Natural killer cell (primary cell): ENCODE measurements around the gene LY6G5C. TPM values are rescaled to one million over a fixed set of nuclear protein-coding genes. Genes with fewer than 3 reads are reported as not detected.

Experiments
- ATAC-seq, 3 donors: fragments of 150-1000 bp in 2 of 3; fragments of 200-7000 bp in 1 of 3; cut with Tn5 transposase; 1 replicate in 1 of 3; 2 replicates in 2 of 3; pipeline ENCODE4 v1.10.0; 2021; ENCODE audit warnings: mild to moderate bottlenecking in 2 of 3, moderate library complexity in 2 of 3
- DNase-seq, 2 donors: peaks; one replicate each; pipeline versions ENCODE4 v3.0.0 to v3.0.0-alpha.2; 2013 to 2021; ENCODE audit warnings: mixed read lengths in 1 of 2
- H3K27ac ChIP-seq: one replicate; pipeline ENCODE4 v1.5.1; 2013; ENCODE audit warnings: mild to moderate bottlenecking, low read length
- H3K27me3 ChIP-seq: one replicate; pipeline ENCODE4 v1.6.1; 2013; ENCODE audit warnings: low read length; ENCODE audit not compliant: control insufficient read depth, insufficient read depth
- H3K36me3 ChIP-seq: one replicate; pipeline ENCODE4 v1.6.1; 2013; ENCODE audit warnings: low read length; ENCODE audit not compliant: control insufficient read depth, insufficient read depth
- H3K4me1 ChIP-seq: one replicate; pipeline ENCODE4 v1.6.1; 2013; ENCODE audit warnings: low read length; ENCODE audit not compliant: control insufficient read depth, insufficient read depth
- H3K4me3 ChIP-seq: one replicate; pipeline ENCODE4 v1.5.1; 2013; ENCODE audit warnings: low read length
- H3K9me3 ChIP-seq: one replicate; pipeline ENCODE4 v1.6.1; 2013; ENCODE audit warnings: low read length; ENCODE audit not compliant: control insufficient read depth, insufficient read depth
- H3K27ac Mint-ChIP-seq, 2 donors: one replicate each; pipeline ENCODE4 v1.8.0; 2022; ENCODE audit warnings: mild to moderate bottlenecking in 2 of 2, mixed read lengths in 2 of 2, moderate library complexity in 1 of 2
- H3K27me3 Mint-ChIP-seq, 2 donors: one replicate each; pipeline ENCODE4 v1.8.0; 2022; ENCODE audit warnings: low read depth in 2 of 2, mixed read lengths in 2 of 2
- H3K36me3 Mint-ChIP-seq: one replicate; pipeline ENCODE4 v1.8.0; 2022; ENCODE audit warnings: mixed read lengths
- H3K4me1 Mint-ChIP-seq, 2 donors: one replicate each; pipeline ENCODE4 v1.8.0; 2022; ENCODE audit warnings: mixed read lengths in 2 of 2
- H3K4me3 Mint-ChIP-seq: one replicate; pipeline ENCODE4 v1.8.0; 2022; ENCODE audit warnings: mild to moderate bottlenecking, moderate library complexity, mixed read lengths
- H3K9me3 Mint-ChIP-seq, 2 donors: one replicate each; pipeline ENCODE4 v1.8.0; 2022; ENCODE audit warnings: mixed read lengths in 2 of 2
- CTCF ChIP-seq: fragments of 200-600 bp; IDR thresholded peaks from one replicate; pipeline ENCODE4 v1.8.0; 2022; ENCODE audit warnings: antibody characterized with exemption
- WGBS: methylation state at CpG from one replicate; pipeline ENCODE4 v1.1.7; 2013; ENCODE audit warnings: missing lambda C conversion rate; ENCODE audit not compliant: insufficient coverage; 5-methylcytosine and 5-hydroxymethylcytosine counted together
- intact Hi-C: fragments of 100-400 bp; cut with micrococcal nuclease; formaldehyde crosslinking; loops from one replicate; pipeline ENCODE4 v1.14.2; 2022
- total RNA-seq, 4 donors: library from RNA; stranded (reverse); fragments of 120-200 nt in 1 of 4; gene quantifications; one replicate each; pipeline versions ENCODE4 v1.2.3 to v1.2.4, GENCODE V29; 2013 to 2022

The LY6G5C gene
- total RNA-seq, 3 donors from 2014 or later (not counting 1 experiment from before 2014, with no cell fraction given) = 2.0 to 7.9 (median 2.7) TPM

- Mint-ChIP-seq H3K27ac (no peak overlapping the region), H3K27me3 (no peaks in the 10 kb centered on the region), H3K9me3 (no peaks in the 10 kb centered on the region), H3K36me3 (peaks cover 7% of the 10 kb centered on the region), H3K4me3 (no peak overlapping the region), H3K4me1 (peaks cover 6 to 8% of the 10 kb centered on the region in 2 donors)
- intact Hi-C loops = no loop called here
- Histone ChIP-seq H3K36me3 (peaks cover 89% of the 10 kb centered on the region), H3K4me3 (no peak overlapping the region), H3K9me3 (no peaks in the 10 kb centered on the region), H3K27me3 (no peaks in the 10 kb centered on the region), H3K4me1 (no peaks in the 10 kb centered on the region), H3K27ac (no peak overlapping the region)
- TF ChIP-seq CTCF = no peak
- no peak for DNase-seq
- no peak for ATAC-seq
- WGBS = 100% methylated on average over 6 of the region's 6 CpGs
Observed at GRCh38 chr6:31642798-31643570, 37.9 kb downstream of the LY6G5C start.

- no peak overlapping the region for H3K27ac ChIP-seq
- DNase-seq = no peak
- no peaks in the 10 kb centered on the region for H3K9me3 ChIP-seq
- 100% methylated on average over 3 of the region's 4 CpGs for WGBS
- Mint-ChIP-seq H3K4me1 (peaks cover 6 to 8% of the 10 kb centered on the region in 2 donors), H3K36me3 (peaks cover 7% of the 10 kb centered on the region), H3K27me3 (no peaks in the 10 kb centered on the region), H3K27ac (no peak overlapping the region), H3K4me3 (no peak overlapping the region), H3K9me3 (no peaks in the 10 kb centered on the region)
- TF ChIP-seq CTCF = no peak
- H3K4me3 ChIP-seq = no peak overlapping the region
- no peaks in the 10 kb centered on the region for H3K4me1 ChIP-seq
- H3K27me3 ChIP-seq = no peaks in the 10 kb centered on the region
- no peak for ATAC-seq
- intact Hi-C loops = no loop called here
- H3K36me3 ChIP-seq = peaks cover 91% of the 10 kb centered on the region
Observed at GRCh38 chr6:31641370-31641769, 39.5 kb downstream of the LY6G5C start.

GRCh38 chr6:31640612-31641011 lies 40.3 kb downstream of the LY6G5C start:
- H3K9me3 ChIP-seq = no peaks in the 10 kb centered on the region
- no peak for ATAC-seq
- WGBS = 94% methylated on average over 6 of the region's 6 CpGs
- no peak for DNase-seq
- H3K36me3 ChIP-seq = peaks cover 94% of the 10 kb centered on the region
- Mint-ChIP-seq H3K4me1 (peaks cover 5 to 7% of the 10 kb centered on the region in 2 donors), H3K4me3 (no peak overlapping the region), H3K27me3 (no peaks in the 10 kb centered on the region), H3K36me3 (peaks cover 5% of the 10 kb centered on the region), H3K9me3 (no peaks in the 10 kb centered on the region), H3K27ac (peak overlapping the region in 1 of 2 donors; percentile 57)
- H3K27ac ChIP-seq = no peak overlapping the region
- TF ChIP-seq CTCF = no peak
- no peaks in the 10 kb centered on the region for H3K4me1 ChIP-seq
- intact Hi-C loops = no loop called here
- no peaks in the 10 kb centered on the region for H3K27me3 ChIP-seq
- H3K4me3 ChIP-seq = no peak overlapping the region

GRCh38 chr6:31639449-31639861 lies 41.4 kb downstream of the LY6G5C start:
- no peak for TF ChIP-seq CTCF
- Histone ChIP-seq H3K4me1 (no peaks in the 10 kb centered on the region), H3K27ac (no peak overlapping the region), H3K36me3 (peaks cover 94% of the 10 kb centered on the region), H3K9me3 (no peaks in the 10 kb centered on the region), H3K4me3 (no peak overlapping the region), H3K27me3 (no peaks in the 10 kb centered on the region)
- Mint-ChIP-seq H3K27ac (peak overlapping the region in 1 of 2 donors; percentile 33), H3K4me1 (no peaks in the 10 kb centered on the region), H3K36me3 (no peaks in the 10 kb centered on the region), H3K27me3 (no peaks in the 10 kb centered on the region), H3K9me3 (no peaks in the 10 kb centered on the region), H3K4me3 (no peak overlapping the region)
- WGBS = 81% methylated on average over 8 of the region's 10 CpGs
- ATAC-seq (no peak), DNase-seq (no peak)
- intact Hi-C loops = no loop called here
